GM12874 (cell line): ENCODE measurements around the gene RAD51B.

Experiments used
- TF ChIP-seq, protein P1 (sequence below): IDR thresholded peaks from 2 replicates; pipeline ENCODE4 v1.5.1; 2011; ENCODE audit warnings: low read depth, mild to moderate bottlenecking, control low read depth, low read length, moderate library complexity; ENCODE audit not compliant: insufficient read depth

Gene RAD51B

GRCh38 chr14:68394764-68395143, 575.2 kb downstream of the RAD51B start:
- TF ChIP-seq, protein P1, sequence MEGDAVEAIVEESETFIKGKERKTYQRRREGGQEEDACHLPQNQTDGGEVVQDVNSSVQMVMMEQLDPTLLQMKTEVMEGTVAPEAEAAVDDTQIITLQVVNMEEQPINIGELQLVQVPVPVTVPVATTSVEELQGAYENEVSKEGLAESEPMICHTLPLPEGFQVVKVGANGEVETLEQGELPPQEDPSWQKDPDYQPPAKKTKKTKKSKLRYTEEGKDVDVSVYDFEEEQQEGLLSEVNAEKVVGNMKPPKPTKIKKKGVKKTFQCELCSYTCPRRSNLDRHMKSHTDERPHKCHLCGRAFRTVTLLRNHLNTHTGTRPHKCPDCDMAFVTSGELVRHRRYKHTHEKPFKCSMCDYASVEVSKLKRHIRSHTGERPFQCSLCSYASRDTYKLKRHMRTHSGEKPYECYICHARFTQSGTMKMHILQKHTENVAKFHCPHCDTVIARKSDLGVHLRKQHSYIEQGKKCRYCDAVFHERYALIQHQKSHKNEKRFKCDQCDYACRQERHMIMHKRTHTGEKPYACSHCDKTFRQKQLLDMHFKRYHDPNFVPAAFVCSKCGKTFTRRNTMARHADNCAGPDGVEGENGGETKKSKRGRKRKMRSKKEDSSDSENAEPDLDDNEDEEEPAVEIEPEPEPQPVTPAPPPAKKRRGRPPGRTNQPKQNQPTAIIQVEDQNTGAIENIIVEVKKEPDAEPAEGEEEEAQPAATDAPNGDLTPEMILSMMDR, result no peak

GRCh38 chr14:68395604-68396003, 576.0 kb downstream of the RAD51B start:
- TF ChIP-seq, protein P1, result no peak

DNA sequence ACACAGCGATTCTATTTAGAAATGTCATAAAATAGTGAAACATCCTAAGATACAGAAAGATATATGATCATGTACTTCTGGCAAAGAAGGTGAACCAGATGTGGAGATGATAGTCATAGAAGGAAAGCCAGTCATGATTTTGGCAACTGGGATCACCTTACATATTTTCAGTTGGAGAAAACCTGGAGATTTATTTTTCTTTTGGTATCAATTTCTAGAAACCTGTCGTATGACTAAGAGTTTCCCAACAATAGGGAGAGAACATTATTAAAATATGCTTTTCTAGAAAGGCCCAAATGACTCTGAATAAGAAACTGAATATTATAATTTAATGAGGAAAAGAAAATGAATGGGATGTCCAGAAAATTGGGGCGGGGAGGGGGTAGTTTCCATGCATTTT, 576.9 kb downstream of the RAD51B start:
- TF ChIP-seq, protein P1, result no peak

GRCh38 chr14:68397371-68397811, 577.8 kb downstream of the RAD51B start:
- TF ChIP-seq, protein P1, result no peak

DNA sequence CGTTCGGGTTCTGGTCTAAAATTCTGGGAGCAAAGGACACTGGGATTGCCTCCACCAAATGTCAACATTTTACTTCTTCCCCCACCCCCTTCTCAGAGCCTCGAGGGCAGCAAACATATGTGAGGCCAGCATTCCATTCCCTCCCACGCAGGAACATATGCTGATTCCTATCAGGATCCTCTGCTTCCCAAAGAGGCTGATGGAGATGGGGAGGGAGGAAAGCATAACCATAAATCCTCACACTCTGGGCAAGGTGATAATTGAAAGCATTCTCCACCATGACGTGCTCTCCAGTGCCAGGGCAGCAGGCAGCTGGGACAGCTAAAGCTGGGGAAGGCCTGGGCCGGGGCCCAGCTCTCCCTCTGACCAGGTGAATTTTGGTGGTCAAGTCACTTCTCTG, 578.2 kb downstream of the RAD51B start:
- TF ChIP-seq, protein P1, result no peak

- TF ChIP-seq, protein P1, result no peak
These were observed 578.8 kb downstream of the RAD51B start for GRCh38 chr14:68398370-68398769.

DNA sequence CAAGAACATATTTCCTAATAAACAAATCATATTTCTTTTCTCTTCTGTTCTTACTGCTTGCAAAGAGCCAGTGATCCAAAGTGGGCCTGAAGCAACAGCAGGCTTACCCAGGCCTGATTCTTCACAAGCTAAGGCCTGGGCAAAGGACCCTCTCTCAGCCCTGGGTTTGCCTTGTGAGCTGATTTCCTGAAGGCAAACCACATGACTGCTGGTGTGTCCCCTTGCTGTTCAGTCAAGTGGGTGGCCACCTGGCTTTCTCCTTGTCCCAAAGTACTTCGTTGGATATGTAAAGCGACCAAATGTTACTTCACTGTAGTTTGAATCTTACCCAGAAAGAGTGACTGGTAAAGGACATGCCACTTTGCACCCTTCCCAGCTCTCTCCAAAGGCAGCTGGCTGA, 580.4 kb downstream of the RAD51B start:
- TF ChIP-seq, protein P1, result no peak

DNA sequence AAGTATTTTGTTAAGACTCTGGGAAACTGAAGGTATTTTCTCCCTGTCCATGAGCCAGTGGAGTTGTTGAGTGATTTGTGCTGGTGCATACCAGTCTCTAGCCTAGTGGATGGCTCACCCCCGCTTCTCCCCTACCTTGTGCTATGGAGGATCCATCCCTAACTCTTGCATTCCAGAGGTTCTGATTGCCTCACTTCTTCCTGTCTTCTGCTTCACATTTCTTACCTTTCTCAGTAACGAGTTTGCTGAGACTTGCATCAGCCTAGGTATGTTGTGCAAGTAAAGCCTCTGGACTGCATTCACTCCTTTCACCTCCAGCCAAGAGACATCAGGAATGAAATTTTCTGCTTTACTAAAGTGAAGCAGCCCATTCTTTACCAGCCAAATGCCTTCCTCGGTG, 581.7 kb downstream of the RAD51B start:
- TF ChIP-seq, protein P1, result no peak
